NT2/D1 (cell line): ENCODE data around the gene IMMP2L.

Experiments
- YY1 ChIP-seq: IDR thresholded peaks from 2 replicates; pipeline ENCODE4 v1.6.1; 2011; ENCODE audit not compliant: insufficient read length, insufficient read depth
- ZNF274 ChIP-seq: IDR thresholded peaks from 2 replicates; pipeline ENCODE4 v1.6.1; 2011; ENCODE audit warnings: mild to moderate bottlenecking, low read depth, low read length

DNA sequence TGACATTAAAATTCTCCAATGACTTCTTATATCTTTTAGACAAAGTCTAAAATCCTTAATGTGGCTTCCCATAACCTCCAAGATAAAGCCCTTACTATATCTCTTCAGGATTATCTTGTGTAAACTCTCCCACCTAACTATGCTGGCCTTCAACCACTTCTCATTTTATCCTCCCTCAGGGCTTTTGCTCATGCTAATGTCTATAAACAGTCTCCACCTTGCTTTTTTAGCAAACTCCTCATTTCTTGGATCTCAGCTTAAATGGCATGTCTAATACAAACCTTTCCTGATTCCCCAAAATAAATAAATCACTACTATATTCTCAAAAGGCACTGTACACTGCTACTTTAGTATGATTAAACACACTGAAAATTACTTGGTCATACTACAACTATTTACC is 290.2 kb downstream of the IMMP2L start:
- TF ChIP-seq YY1, result no peak
- no peak for TF ChIP-seq ZNF274
